ENCODE measurements around the gene LHFPL4.
A peak's percentile ranks its signal among the peaks of the same experiment; 100 is the strongest.

DNA sequence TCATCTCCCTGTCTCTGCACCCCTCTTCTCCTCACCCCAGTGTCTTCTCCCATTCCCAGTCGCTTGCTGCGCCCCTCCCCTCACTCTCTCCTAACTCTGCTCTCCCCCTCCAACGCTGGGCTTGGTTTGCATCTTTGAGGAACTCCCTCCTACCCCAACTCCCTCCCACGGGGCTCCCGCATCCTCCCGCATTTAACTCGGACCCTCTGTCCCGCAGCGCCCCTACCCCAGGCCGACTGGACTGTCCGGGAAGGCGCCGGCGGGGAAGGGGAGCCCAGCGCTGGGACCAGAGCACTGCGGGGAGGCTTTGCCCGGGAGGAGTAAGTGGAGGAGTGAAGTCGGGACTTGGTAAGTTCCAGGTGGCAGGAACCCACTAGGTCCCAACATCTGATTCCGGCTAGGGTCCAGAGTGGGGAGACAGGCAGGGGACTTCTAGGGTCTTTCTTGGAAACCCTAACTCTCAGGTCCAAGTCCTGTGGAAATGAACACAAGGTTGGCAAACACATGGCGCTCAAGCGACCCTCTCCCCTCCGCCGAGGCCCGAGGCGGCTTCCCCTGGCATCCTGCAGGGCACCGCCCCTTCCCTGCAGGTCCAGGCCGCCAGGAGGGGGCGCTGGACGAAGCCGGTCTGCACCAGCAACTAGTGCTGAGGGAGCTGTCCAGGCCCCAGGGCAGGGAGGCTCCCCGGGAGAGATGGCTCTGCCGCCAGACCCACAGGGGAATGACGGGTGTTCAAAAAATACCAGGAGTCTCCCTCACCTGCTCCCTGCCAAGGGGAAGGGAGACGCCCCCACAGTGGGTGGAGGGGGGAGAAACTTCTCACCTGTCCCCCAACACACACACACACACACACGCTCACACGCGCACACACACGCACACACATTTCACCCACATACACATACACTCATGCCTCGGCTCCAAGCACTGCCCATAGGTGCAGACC is 53.2 kb downstream of the LHFPL4 start:
- TF ChIP-seq, protein P1, sequence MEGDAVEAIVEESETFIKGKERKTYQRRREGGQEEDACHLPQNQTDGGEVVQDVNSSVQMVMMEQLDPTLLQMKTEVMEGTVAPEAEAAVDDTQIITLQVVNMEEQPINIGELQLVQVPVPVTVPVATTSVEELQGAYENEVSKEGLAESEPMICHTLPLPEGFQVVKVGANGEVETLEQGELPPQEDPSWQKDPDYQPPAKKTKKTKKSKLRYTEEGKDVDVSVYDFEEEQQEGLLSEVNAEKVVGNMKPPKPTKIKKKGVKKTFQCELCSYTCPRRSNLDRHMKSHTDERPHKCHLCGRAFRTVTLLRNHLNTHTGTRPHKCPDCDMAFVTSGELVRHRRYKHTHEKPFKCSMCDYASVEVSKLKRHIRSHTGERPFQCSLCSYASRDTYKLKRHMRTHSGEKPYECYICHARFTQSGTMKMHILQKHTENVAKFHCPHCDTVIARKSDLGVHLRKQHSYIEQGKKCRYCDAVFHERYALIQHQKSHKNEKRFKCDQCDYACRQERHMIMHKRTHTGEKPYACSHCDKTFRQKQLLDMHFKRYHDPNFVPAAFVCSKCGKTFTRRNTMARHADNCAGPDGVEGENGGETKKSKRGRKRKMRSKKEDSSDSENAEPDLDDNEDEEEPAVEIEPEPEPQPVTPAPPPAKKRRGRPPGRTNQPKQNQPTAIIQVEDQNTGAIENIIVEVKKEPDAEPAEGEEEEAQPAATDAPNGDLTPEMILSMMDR (conservative IDR thresholded peaks at IDR 0.05) = peak; percentile 57
- TF ChIP-seq EZH2 (IDR thresholded peaks at IDR 0.05; ENCODE audit: low read depth) = no peak

All from PC-9 (cell line).